A549 treated with RU486 at 1 μM for 4 hours (cell line): ENCODE results near the gene SRPX2. TPM values are rescaled to one million over a fixed set of nuclear protein-coding genes. Genes with fewer than 3 reads are reported as not detected.

Experiments
- total RNA-seq: library from RNA; stranded (reverse); fragments of 200-300 nt; extraction: Qiagen RNA extraction; gene quantifications from 5 replicates; pipeline ENCODE4 v1.2.3, GENCODE V29; 2022; ENCODE audit warnings: low read depth

The SRPX2 gene, protein sequence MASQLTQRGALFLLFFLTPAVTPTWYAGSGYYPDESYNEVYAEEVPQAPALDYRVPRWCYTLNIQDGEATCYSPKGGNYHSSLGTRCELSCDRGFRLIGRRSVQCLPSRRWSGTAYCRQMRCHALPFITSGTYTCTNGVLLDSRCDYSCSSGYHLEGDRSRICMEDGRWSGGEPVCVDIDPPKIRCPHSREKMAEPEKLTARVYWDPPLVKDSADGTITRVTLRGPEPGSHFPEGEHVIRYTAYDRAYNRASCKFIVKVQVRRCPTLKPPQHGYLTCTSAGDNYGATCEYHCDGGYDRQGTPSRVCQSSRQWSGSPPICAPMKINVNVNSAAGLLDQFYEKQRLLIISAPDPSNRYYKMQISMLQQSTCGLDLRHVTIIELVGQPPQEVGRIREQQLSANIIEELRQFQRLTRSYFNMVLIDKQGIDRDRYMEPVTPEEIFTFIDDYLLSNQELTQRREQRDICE
- 2.0 to 3.5 TPM (median 2.9 TPM) in 5 replicates for total RNA-seq

DNA sequence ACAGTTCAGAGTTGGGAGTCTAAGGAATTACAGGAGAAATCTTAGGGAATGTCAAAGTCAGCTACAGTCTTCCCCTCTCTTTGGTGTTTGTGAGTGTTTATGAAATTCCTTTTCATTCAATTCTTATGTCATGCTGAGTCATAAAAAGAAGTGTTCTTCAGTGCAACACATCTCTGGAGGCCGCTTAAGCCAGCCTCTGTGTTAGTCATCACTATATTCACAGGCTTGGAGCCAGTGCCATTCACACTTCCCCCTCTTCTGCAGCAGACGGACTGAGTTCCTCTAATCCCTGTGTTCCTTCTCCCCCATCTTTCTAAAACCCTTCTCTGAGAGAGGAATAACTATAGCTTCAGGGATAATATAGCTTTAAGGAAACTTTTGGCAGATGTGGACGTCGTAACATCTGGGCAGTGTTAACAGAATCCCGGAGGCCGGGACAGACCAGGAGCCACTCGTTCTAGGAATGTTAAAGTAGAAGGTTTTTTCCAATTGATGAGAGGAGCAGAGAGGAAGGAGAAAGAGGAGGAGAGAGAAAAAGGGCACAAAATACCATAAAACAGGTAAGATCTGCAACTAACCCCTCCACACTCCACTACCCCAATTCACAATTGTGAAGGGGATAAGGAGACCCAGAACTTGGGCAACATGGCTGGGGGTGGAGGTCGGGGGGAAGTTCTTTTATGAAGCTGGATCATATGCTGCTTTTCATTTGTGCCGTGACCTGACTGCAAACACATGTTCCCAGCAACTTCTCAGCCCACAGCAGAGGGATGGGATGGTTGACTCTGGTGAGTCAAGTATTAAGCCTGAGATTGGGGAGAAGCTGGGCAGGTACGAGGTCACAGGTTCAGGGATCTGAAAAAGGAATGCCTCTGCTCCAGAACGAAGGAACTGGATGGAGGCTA, at the start of gene SRPX2:
Gene SRPX2, plus strand, starts transcription at position 244 of the 905 bp plus-strand sequence. CDS start 2,124 bp downstream, outside the sequence.

DNA sequence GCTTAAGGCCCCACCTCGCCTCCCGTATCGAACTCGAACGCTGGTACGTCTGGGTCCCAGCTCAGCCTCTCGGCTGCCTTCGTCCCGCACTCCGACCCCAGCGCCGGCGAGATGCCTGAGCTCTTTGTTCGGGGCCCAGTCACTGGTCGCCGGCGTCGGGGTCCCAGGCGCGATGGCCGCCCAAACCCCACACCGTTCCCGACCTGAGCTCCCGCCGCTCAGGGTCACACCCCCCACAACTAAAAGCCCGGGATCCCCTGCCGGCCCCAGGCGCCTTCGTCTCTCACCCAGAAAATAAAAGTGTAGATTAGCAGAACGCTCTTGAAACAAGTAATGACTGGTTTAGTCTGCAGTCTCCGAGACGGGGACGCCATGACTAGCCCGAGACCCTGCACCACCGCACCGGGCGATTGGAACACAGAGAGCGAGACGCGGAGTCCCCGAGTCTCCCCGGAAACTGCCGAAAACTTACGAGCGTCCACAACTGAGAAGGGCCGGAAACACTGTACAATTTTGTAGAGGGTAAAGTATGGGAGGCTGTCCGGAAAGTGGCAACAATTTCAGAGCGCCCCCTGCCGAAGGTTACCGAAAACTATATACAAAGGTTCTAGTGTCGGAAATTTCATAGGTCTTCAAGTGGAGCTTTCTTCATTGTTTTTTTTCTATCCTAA, 7.5 kb upstream of the SRPX2 start, which contains the start of gene TSPAN6:
Gene TSPAN6, minus strand, starts transcription at position 486 of the 671 bp plus-strand sequence. Its CDS starts 112 bp downstream, at position 374.

Other genes with a start within 250 kb of the SRPX2 start
- gene PCDH19, start 233.9 kb upstream of the SRPX2 start, total RNA-seq = 0.01 to 0.06 TPM (median 0.02 TPM) in 3 of 5 replicates, not detected in the others
- not detected in 5 replicates for gene TNMD, start 59.3 kb upstream of the SRPX2 start, total RNA-seq
- 22.4 to 45.6 TPM (median 40.9 TPM) in 5 replicates for gene TSPAN6, start 7.4 kb upstream of the SRPX2 start, total RNA-seq
- 1.9 to 2.6 TPM (median 2.2 TPM) in 5 replicates for gene SYTL4, start 87.9 kb downstream of the SRPX2 start, total RNA-seq
- 31.3 to 35.5 TPM (median 32.4 TPM) in 5 replicates for gene CSTF2, start 176.2 kb downstream of the SRPX2 start, total RNA-seq
- gene NOX1, start 230.2 kb downstream of the SRPX2 start, total RNA-seq = 0.07 to 0.12 TPM in 2 of 5 replicates, not detected in the others